HEK293T (cell line): ENCODE data around the gene CDH24.

Experiments used
- BHLHE40 ChIP-seq: fragments of 450-650 bp; IDR thresholded peaks from 2 replicates; pipeline ENCODE4 v1.6.1; 2016; ENCODE audit warnings: mild to moderate bottlenecking, moderate library complexity, borderline replicate concordance
- ELF4 ChIP-seq: fragments of 450-650 bp; IDR thresholded peaks from 2 replicates; pipeline ENCODE4 v1.6.1; 2017; ENCODE audit warnings: antibody characterized with exemption
- FOXM1 ChIP-seq: fragments of 450-650 bp; IDR thresholded peaks from 2 replicates; pipeline ENCODE4 v1.6.1; 2017; ENCODE audit warnings: mild to moderate bottlenecking, borderline replicate concordance
- NFRKB ChIP-seq: fragments of 450-650 bp; IDR thresholded peaks from 2 replicates; pipeline ENCODE4 v1.6.1; 2016; ENCODE audit warnings: mild to moderate bottlenecking, moderate library complexity
- TARDBP ChIP-seq: fragments of 450-650 bp; IDR thresholded peaks from 2 replicates; pipeline ENCODE4 v1.6.1; 2016

DNA sequence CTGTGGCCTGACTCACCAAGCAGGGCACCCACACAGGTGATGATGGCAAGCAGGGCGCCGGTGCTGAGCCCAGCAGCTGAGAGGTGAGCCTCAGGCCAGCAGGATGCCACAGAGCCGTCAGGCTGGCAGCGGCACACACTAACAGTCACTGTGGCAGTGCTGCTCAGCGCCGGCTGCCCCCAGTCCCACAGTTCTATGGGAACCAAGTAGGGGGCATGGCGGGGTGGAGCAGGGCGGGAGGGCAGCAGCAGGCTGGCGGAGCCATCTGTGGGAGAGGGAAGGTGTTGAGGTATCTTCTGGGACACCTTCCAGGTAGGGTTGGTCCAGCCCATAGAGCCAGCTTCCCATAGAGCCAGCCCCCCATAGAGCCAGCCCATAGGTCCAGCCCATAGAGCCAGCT is 8.3 kb downstream of the CDH24 start:
- TF ChIP-seq FOXM1 (no peak), BHLHE40 (no peak), NFRKB (no peak), TARDBP (no peak), ELF4 (no peak)
